ENCODE results near the gene TXNDC8.
"Not testable (repeated sequence)": the region's sequence is repeated elsewhere in the genome, so short reads cannot be mapped to it uniquely, and the experiment has no call there.

TXNDC8 gene

DNA sequence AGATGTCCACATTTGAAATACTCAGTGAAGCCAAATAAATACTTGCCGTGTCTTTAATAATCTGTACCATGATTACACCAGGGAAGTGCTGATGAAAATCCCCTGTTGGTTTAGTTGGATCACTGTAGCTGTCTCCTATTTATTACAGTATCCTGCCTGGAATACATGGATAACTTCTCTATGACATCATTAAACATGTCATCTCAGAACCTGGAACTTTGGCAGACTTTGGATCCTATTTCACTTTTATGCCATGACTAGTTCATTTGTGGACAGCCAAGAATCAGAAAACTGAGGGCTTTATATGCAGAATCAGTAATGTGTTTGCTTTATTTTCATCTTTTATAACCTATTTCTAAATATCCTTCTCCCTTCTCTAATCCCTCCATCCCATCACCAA is at the start of gene TXNDC8:
Gene TXNDC8 (minus strand): TSS at position 137 of the 400 bp plus-strand sequence.
- DNase-seq, result no peak

DNA sequence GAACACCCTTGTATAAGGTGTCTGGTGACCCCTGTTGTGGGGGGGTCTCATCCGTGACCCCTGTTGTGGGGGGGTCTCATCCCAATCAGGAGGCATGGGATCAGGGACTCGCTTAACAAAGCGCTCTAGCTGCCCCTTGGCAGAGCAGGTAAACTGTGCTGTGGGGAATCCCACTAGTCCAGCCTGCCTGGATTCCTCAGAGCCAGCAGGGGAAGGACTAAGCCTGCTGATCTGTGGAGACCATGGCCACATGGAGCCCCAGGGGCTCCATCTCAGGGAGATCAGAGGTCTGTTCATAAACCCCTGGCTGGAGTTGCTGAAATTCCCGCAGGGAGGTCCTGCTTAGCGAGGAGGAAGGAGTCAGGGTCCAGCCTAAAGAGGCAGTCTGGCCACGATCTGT is 45.8 kb upstream of the TXNDC8 start:
- DNase-seq, result no peak

DNA sequence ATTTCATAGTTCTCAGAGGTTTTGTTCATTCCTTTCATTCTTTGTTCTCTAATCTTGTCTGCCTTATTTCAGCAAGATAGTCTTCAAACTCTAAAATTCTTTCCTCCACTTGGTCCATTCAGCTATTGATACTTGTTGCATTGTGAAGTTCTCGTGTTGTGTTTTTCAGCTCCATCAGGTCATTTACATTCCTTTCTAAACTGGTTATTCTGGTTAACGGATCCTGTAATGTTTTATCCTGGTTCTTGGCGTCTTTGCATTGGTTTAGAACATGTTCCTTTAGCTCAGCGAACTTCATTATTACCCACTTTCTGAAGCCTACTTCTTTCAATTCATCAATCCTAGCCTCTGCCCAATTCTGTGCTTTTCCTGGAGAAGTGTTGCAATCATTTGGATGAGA is 45.1 kb upstream of the TXNDC8 start:
- no peak for DNase-seq

DNA sequence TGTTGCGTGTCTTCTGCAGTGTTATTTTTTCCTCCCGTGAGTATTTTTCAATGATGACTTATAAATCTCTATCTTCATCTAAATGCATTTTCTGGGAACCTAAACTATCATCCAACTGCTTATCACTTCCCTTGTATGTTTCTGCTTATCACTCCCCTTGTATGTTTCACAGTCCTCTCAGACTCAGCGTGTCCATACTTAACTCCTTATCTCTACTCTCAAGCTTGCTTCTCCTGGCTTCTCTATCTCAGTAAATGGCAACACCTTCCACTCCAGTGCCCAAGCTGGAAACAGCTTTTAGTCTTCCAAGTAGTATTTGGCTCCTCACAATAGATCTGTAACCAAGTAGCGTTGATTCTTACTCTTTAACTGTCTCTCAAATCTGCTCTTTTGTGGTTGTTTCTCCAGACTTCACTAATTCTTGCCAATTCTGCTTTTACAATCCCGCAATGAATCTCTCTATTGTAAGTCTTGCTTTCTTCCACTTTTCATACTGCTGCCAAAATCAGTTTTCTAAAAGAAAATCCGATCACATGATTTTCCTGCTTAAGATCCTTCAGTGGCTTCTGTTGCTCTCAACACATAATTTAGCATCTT is 33.8 kb upstream of the TXNDC8 start:
- DNase-seq, result no peak

DNA sequence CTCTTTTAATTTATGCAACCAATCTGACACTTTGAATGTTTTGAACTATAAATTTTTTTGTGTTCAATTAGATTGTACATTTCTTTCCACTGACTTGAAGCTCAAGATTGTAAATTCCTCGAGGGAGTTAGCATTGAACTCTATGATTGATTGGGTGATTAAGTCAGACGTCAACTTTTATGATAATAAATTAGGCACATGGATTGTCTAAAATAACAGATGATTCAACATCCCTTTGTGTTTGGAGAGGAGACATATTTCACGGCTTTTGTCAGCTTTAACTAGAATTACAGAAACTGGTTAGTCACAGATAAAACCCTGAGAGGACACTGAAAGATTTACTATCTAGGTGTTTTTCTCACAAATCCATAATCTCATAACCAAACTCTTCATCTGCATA is 32.7 kb upstream of the TXNDC8 start:
- no peak for DNase-seq

DNA sequence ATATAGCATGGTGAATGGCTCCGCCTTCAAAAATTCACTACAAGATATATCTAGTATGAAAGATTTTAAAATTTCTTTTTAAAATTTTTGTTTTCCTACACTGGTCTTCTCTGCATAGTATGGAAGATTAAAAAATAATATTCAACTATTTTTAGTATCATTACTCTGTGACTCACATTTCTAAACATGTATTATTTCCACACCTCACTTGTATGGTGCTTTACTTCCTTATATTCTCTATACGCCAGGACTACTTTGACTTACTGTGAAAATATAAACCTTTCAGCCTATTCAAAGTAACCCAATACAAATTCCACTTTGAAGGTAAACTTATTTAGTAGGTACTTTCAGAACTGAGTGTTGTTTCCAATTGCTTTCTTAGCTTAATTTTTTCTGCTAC is 26.8 kb upstream of the TXNDC8 start:
- no peak for DNase-seq

DNA sequence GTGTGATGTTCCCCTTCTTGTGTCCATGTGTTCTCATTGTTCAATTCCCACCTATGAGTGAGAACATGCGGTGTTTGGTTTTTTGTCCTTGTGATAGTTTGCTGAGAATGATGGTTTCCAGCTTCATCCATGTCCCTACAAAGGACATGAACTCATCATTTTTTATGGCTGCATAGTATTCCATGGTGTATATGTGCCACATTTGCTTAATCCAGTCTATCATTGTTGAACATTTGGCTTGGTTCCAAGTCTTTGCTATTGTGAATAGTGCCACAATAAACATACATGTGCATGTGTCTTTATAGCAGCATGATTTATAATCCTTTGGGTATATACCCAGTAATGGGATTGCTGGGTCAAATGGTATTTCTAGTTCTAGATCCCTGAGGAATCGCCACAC is 21.3 kb upstream of the TXNDC8 start:
- not testable (repeated sequence) for DNase-seq

DNA sequence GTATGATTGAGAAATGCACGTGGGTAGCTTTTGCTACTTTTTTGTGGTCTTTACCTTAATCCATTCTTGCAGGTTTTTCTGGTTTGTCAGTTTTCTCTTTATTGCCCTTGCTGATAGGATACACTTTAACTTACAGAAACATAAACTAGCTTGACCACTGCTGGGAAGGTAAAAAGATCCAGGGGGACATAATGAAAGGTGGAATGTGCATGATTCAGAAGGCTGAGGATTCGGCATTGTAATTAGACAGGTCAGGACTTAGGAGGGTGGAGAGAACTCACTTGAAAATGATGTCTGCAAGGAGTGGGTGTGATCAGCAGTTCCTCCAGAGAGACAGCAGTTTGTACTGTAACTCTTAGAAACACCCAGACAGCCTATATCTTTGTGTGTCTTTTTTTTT is 19.8 kb upstream of the TXNDC8 start:
- no peak for DNase-seq

DNA sequence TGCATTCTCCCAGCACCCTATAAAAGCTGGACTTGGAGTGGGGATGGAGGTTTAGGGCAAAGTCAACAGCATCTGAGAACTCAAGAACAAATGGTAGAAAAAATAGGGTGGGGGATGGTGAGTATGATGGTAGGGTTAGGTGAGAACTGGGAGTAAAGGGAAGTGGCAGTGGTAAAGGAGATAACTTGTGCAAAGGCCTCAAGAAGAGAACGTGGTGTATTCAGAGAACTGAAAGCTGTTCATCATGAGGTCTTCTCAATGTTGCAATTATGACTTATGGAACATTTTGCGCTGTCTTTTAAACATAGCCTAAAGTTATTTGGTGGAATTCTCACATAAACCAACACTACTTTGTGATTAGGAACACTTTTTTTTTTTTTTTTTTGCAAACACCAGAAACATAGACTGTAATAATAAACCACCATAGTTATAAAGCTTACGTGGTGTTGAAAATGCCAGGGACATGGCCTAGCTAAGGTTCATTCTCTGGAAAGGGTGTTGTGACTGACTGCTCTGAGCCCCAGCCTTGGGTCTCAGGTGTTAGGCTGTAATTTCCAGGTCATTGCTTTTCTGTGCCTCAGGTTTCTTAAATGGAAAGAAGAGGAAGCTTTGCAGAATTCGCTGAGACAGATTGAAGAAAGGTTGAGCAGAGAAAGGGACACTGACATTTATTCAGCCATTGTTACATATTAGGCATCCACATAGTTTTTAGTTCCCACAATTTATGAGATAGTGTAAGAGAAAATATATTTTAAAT is 19.2 kb upstream of the TXNDC8 start:
- DNase-seq, result peak; percentile 4

DNA sequence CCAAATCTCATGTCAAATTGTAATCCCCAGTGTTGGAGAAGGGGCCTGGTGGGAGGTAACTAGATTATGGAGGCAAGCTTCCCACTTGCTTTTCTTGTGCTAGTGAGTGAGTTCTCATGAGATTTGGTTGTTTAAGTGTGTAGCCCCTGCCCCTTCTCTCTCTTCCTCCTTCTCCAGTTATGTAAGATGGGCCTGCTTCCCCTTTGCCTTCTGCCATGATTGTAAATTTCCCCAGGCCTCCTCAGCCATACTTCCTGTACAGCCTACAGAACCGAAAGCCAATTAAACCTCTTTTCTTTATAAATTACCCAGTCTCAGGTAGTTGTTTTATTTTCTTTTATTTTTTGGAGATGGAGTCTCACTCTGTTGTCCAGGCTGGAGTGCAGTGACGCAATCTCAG is 18.2 kb upstream of the TXNDC8 start:
- no peak for DNase-seq

DNA sequence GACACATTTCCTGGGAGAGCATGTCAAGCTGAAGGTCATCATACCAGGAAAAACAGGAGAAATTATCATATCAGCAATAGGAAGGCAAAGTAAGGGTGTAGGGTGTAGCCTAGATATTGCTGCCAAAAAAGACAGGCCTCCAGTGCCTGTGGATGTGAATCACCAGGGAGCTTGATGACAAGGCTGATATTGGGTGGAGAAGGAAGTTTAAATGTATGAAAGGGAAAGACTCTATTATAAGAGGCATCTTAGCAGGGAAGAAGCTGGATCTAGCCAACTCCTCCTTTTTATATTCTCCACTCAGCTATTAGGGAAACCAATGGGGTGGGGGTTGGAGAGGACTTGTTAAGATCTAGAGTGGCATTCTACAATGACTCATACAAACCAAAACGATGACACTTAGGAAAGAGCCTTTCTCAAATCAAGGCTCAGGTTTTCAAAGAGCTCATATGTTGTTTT is 13.4 kb upstream of the TXNDC8 start:
- no peak for DNase-seq

DNA sequence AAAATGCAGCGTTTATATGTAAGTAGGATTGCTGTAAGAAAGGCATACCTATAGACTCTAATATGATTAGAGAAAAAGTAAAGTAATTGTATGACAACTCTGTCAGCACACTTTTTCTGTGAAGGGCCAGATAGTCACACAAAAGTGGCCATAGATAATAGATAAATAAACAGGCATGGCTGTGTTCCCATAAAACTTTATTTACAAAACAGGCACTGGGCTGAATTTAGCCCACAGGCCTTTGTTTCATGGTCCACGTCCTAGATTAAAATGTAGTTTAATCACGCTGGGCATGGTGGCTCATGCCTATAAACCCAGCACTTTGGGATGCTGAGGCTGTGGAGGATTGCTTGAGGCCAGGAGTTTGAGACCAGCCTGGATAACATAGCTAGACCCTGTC is 8.7 kb upstream of the TXNDC8 start:
- DNase-seq, result no peak

DNA sequence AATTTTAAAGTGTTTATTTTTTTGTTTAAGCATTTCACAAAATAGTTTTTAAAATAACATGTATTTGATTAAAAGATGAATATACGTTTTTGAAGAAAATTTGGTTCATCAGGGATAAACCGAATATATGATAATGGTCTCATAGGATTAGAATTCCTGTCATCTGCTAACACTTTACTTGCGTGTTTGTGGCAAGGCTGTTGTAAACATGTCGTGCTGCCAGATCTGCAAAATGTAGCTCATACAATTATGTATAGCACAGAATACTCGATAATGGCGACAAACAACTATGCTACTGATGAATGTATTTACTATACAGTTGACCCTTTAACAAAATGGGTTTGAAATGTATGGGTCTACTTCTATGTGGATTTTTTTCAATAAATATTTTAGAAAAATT is 7.2 kb upstream of the TXNDC8 start:
- DNase-seq, result no peak

DNA sequence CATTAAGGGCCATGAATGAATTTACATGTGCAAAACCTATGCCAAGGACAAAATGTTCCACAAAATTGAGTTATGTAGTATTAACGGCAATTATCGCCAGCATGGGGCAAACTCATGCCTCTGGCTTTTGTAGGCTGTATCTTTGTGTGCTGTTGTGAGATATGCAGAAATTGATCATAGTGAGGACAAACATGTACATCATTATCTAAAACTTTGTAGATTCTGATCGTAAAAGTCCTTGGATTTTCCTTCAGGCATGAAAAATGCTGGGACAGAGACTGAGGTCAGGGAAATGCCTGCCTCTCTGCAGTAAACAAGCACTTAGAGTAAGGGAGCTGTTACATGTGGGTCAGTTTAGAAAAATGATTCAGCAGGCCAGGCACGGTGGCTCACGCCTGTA is 5.9 kb upstream of the TXNDC8 start:
- no peak for DNase-seq

DNA sequence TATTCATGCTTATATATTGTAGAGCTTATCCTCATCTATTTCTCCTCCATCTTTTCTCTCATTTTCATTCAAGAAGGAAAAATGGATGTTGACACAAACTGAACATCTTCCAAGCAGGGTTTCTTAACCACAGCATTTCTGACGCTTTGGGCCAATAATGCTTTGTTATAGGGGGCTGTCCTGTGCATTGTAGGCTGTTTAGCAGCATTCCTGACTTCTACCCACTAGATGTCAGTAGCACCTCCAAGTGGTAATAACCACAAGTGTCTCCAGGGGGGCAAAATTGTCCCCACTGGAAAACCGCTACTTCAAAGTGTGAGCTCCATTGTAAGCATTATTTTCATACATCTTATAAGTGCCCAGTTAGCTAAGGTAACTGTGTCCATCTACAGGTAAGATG is 2.6 kb upstream of the TXNDC8 start:
- no peak for DNase-seq

DNA sequence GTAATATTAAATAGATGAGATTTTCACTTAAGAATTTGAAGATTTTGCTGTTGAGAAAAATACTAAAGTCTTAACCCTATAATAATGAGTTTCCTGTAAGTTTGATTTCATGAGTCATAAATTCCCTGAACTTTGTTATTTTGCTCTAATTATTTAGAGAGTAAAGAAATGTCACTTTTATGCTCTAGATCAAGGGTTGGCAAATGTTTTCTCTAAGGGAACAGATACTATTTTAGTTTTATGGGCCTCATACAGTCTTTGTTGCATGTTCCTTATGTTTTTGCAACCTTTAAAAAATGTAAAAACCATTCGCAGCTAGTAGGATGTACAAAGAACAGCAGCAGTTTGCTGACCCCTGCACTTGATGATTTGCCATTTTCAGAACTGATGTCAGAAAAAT is 480 bp upstream of the TXNDC8 start:
- DNase-seq, result no peak

DNA sequence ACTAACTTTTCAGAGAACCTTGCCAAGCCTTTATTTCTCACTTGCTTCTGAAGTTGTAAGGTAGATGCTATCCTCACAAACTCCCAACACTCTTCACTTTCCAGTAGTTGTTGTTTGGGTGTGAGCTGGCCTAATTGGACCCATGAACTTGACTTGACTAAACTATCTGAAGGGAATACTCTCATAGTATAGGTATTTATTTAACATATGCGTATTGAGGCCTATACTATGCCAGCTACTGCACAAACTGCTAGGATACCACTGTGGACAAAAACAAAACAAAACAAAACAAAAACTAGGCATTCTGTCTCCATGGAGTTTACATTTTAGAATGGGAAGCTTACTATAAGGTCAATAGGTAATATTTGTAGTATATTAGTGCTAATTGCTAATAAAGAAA is 1.3 kb downstream of the TXNDC8 start:
- DNase-seq, result no peak

DNA sequence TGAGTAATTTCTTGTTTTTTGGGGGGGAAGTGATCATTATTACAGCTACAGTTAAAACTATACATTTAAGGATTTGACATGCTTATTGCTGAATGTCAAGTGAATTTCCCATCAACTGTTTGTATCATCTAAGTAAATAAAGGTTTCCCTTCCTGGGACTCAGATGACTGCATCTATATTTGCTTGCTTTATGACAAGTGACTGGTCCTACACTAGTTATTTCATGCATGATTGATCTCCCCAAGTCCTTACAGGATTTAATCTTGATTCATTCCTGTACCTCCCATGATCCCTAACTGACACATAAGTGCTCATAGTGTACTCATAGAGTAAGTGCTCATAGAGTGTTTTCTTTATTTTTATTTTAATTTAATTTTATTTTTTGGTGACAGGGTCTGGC is 2.8 kb downstream of the TXNDC8 start:
- no peak for DNase-seq

DNA sequence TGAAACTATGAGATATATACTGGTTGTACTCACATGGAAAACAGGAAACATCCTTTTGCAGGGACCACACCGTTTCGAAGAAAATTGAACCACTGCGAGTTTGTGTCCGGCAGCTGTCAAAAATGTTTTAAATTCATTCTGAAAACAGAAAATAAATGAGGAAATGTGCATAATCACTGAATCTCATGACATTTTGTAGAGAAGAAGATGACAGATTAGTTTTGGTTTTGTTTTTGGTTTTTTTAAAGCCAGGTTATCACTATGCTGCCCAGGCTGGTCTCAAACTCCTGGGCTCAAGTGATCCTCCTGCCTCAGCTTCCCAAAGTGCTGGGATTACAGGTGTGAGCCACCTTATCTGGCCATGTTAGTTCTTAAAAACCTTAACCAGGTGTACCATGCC is 3.5 kb downstream of the TXNDC8 start:
- DNase-seq, result no peak

DNA sequence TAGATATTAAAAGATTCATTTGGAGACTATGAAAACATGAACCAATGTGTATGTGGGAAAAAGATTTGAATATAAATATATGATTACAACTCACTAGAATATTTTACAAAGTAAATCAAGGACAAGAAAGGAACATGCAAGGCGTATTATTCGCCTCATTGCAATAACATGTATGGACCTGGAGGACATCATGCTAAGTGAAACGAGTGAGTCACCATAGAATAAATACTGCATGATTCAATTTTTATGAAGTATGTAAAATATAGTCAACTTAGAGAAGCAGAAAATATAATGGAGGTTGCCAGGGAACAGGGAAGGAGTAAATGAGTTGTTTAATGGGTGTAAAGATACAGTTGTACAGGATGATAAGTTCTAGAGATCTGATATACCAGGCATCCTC is 4.9 kb downstream of the TXNDC8 start:
- DNase-seq, result no peak

DNA sequence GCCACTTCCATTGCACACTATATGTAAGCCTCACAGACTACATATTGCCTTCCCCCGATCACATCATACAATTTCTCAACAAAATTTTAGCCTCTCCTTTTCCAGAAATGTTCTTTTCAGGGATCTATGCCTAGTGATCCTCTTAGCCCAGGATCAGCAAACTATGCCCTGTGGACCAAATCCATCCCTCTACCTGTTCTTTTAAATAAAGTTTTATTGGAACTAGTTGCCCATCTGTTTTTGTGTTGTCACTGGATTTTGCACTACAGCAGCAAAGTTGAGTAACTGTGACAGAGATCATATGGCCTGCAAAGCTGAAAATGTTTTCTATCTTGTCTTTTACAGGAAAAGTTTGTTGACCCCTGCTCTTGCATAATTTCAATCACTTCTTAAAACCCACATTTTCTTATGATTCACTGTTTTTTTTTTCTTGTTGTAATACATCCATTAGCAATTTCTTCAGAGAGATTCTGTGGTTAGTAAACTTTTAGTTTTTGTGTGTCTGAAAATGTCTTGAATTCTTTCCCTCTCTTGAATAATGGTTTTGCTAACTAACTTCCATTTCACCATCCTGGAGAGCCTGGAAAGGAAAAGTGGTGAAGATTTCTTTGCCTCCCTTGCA is 7.1 kb downstream of the TXNDC8 start:
- no peak for DNase-seq

DNA sequence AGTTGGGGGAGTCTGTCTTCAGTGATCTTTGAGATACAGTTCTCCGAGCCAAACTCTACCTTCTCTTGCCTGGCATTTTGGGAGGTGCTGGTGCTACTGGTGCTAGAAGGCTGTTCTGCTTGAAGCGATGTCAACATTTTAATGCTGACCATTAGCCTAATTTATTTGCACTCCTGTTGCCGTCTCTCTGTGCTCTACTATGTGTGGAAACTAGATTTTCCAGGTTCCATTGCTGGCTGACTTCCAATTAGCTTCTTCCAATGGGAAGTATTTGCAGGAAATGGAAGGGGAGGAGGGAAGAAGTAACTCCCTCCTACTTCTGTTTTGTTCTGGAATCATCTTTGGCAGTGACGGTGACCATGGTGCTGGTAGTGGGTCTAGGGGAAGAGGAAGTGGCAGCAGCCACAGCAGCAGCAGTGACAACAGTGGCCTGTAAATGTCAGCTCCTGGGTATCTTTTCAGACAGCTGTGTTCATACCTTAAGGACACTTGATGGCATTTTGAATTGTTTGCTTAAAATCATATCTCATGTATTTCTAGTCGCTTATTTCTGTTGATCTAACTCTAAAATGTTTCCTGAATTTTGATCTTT is 7.9 kb downstream of the TXNDC8 start:
- DNase-seq, result no peak

DNA sequence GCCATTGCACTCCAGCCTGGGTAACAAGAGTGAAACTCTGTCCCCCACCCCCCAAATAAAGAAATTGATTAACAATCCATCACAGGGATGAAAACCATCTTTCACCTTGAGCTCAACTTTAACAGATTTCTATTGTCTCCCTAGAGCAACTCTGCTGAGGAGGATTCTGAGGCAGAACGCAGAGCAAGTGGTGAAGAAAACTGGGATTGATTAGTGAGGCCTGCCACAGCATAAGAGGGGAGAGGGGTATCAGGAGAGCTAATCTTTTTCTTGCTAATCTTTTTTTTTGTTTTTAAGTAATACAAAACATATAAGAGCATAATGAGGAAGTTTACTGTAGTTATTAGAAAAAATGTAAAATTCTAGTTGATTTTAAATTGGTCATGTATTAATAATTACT is 8.9 kb downstream of the TXNDC8 start:
- DNase-seq, result no peak

DNA sequence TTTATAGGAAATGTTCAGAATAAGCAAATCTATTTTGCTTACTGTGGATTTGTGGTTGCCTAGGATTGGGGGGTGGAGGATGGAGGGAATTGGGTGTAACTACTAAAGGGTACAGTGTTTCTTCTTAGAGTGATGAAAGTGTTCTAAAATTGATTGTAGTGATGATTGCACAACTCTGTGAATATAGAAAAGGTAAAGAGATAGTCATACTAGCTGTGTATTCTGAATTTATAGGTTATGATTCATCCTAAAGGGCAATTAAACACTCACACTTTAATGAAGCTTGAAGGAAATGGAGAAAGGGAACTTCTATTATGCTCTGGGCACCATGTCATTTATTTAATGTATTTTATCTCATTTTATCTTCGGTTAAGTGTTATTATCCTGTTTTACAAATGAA is 9.9 kb downstream of the TXNDC8 start:
- DNase-seq, result no peak

Data from NK-92 treated with Interleukin-12 subunit alpha and Interleukin-12 subunit beta, amount 100 ng/mL, for 24 hours (cell line).